Right lobe of liver (tissue), 6 donors: Measurements from ENCODE around the gene MACROD2. TPM values are rescaled to one million over a fixed set of nuclear protein-coding genes. Genes with fewer than 3 reads are reported as not detected.

Experiments
- ATAC-seq, 4 donors: fragments of 200-7000 bp; cut with Tn5 transposase; one replicate each; pipeline ENCODE4 v1.9.1; 2020; ENCODE audit warnings: mild to moderate bottlenecking in 4 of 4, moderate library complexity in 4 of 4
- DNase-seq, 3 donors: peaks; one replicate each; pipeline ENCODE4 v3.0.0-alpha.2; 2020
- H3K27ac ChIP-seq, 3 donors: fragments of 200-600 bp; one replicate each; pipeline ENCODE4 v1.8.0; 2022
- H3K27me3 ChIP-seq, 2 donors: fragments of 200-600 bp; one replicate each; pipeline ENCODE4 v1.8.0; 2022
- H3K36me3 ChIP-seq, 4 donors: fragments of 200-600 bp; sonication (generic) in 1 of 4; one replicate each; pipeline versions ENCODE4 v1.5.1 to v1.8.0; 2017 to 2022; ENCODE audit warnings: control low read depth in 1 of 4
- H3K4me1 ChIP-seq, 4 donors: fragments of 200-600 bp; sonication (generic) in 1 of 4; one replicate each; pipeline versions ENCODE4 v1.5.1 to v1.8.0; 2017 to 2022; ENCODE audit warnings: control low read depth in 1 of 4
- H3K4me3 ChIP-seq, 3 donors: fragments of 200-600 bp; one replicate each; pipeline ENCODE4 v1.8.0; 2022
- H3K9me3 ChIP-seq, 4 donors: fragments of 200-600 bp; sonication (generic) in 1 of 4; one replicate each; pipeline versions ENCODE4 v1.5.1 to v1.8.0; 2017 to 2022; ENCODE audit warnings: control low read depth in 1 of 4
- CTCF ChIP-seq, 4 donors: fragments of 200-600 bp in 3 of 4; fragments of 450-650 bp in 1 of 4; IDR thresholded peaks; one replicate each; pipeline versions ENCODE4 v1.5.1 to v1.8.0; 2016 to 2022; ENCODE audit warnings: antibody characterized with exemption in 4 of 4, mild to moderate bottlenecking in 2 of 4
- POLR2A ChIP-seq: fragments of 450-650 bp; IDR thresholded peaks from one replicate; pipeline ENCODE4 v1.6.1; 2017; ENCODE audit warnings: antibody characterized with exemption, mild to moderate bottlenecking
- WGBS: methylation state at CpG from one replicate; pipeline ENCODE4 v1.1.6; 2018; ENCODE audit warnings: low coverage, low lambda C conversion rate; ENCODE audit not compliant: insufficient coverage; ENCODE audit errors: missing lambda C conversion rate; 5-methylcytosine and 5-hydroxymethylcytosine counted together
- intact Hi-C, 2 donors: fragments of 100-400 bp; cut with DNase I; formaldehyde crosslinking; loops; one replicate each; pipeline versions ENCODE4 v1.11.2 to v1.14.1; 2022
- total RNA-seq, 6 experiments: library from RNA; depleted of rRNA in 2 of 6; stranded (reverse); fragments of >200 nt in 2 of 6; fragmentation: NEBNext Ultra II Directional in 3 of 6; extraction: Animal tissue kit (Norgen Biotek cat#: 25700) in 3 of 6; gene quantifications; one replicate each; pipeline versions ENCODE4 v1.1.0 to v1.2.4, GENCODE V29; 2016 to 2023
- donor health status: DM: no; HTN: yes; CAD: no.
- donor health status: DM: no; HTN: no; CAD: no.
- donor health status: DM: no; HTN: no; CAD: no.
- donor health status: DM: no; HTN: yes; CAD: no.
- donor health status: DM: no; HTN: yes; CAD: no.

The MACROD2 gene
- total RNA-seq, 6 experiments from 2014 or later = 1.2 to 5.5 (median 3.3) TPM

- Histone ChIP-seq H3K27ac (no peak overlapping the region), H3K9me3 (no peaks in the 10 kb centered on the region), H3K36me3 (no peaks in the 10 kb centered on the region), H3K4me1 (no peaks in the 10 kb centered on the region), H3K4me3 (no peak overlapping the region), H3K27me3 (no peaks in the 10 kb centered on the region)
- intact Hi-C loops = no loop called here
- no peak for DNase-seq
- ATAC-seq = no peak
- WGBS = 84% methylated on average over 2 of the region's 2 CpGs
- no peak for TF ChIP-seq POLR2A
- no peak for TF ChIP-seq CTCF (IDR thresholded peaks at IDR 0.05)
Measured at GRCh38 chr20:15625981-15626380, 1630.7 kb downstream of the MACROD2 start.

- intact Hi-C loops = no loop called here
- no peaks in the 10 kb centered on the region for H3K36me3 ChIP-seq
- DNase-seq = no peak
- H3K9me3 ChIP-seq = no peaks in the 10 kb centered on the region
- H3K27ac ChIP-seq = no peak overlapping the region
- WGBS = 93% methylated on average over 3 of the region's 3 CpGs
- H3K4me3 ChIP-seq = no peak overlapping the region
- no peaks in the 10 kb centered on the region for H3K4me1 ChIP-seq
- H3K27me3 ChIP-seq = no peaks in the 10 kb centered on the region
- ATAC-seq = no peak
- TF ChIP-seq CTCF (IDR thresholded peaks at IDR 0.05) (no peak), POLR2A (no peak)
Measured at GRCh38 chr20:15627089-15627488, 1631.8 kb downstream of the MACROD2 start.

GRCh38 chr20:15627501-15627903 lies 1632.2 kb downstream of the MACROD2 start:
- Histone ChIP-seq H3K4me3 (no peak overlapping the region), H3K27me3 (no peaks in the 10 kb centered on the region), H3K4me1 (no peaks in the 10 kb centered on the region), H3K36me3 (no peaks in the 10 kb centered on the region), H3K9me3 (no peaks in the 10 kb centered on the region), H3K27ac (no peak overlapping the region)
- TF ChIP-seq POLR2A (no peak), CTCF (IDR thresholded peaks at IDR 0.05) (no peak)
- intact Hi-C loops = no loop called here
- ATAC-seq = no peak
- DNase-seq = no peak

GRCh38 chr20:15628851-15629353 lies 1633.6 kb downstream of the MACROD2 start:
- ATAC-seq (no peak), DNase-seq (no peak)
- Histone ChIP-seq H3K27me3 (no peaks in the 10 kb centered on the region), H3K9me3 (no peaks in the 10 kb centered on the region), H3K36me3 (no peaks in the 10 kb centered on the region), H3K4me3 (no peak overlapping the region), H3K27ac (no peak overlapping the region), H3K4me1 (no peaks in the 10 kb centered on the region)
- intact Hi-C loops = no loop called here
- 77% methylated on average over 4 of the region's 4 CpGs for WGBS
- no peak for TF ChIP-seq POLR2A
- TF ChIP-seq CTCF (IDR thresholded peaks at IDR 0.05) = no peak

GRCh38 chr20:15630360-15630759 lies 1635.0 kb downstream of the MACROD2 start:
- Histone ChIP-seq H3K27me3 (no peaks in the 10 kb centered on the region), H3K4me1 (no peaks in the 10 kb centered on the region), H3K4me3 (no peak overlapping the region), H3K9me3 (no peaks in the 10 kb centered on the region), H3K27ac (no peak overlapping the region), H3K36me3 (no peaks in the 10 kb centered on the region)
- TF ChIP-seq POLR2A (no peak), CTCF (IDR thresholded peaks at IDR 0.05) (no peak)
- no peak for ATAC-seq
- intact Hi-C loops = no loop called here
- DNase-seq = no peak
- 69% methylated on average over 4 of the region's 4 CpGs for WGBS
